ENCODE results near the gene TULP4.
"Not testable (repeated sequence)": the region's sequence is repeated elsewhere in the genome, so short reads cannot be mapped to it uniquely, and the experiment has no call there.

The TULP4 gene

DNA sequence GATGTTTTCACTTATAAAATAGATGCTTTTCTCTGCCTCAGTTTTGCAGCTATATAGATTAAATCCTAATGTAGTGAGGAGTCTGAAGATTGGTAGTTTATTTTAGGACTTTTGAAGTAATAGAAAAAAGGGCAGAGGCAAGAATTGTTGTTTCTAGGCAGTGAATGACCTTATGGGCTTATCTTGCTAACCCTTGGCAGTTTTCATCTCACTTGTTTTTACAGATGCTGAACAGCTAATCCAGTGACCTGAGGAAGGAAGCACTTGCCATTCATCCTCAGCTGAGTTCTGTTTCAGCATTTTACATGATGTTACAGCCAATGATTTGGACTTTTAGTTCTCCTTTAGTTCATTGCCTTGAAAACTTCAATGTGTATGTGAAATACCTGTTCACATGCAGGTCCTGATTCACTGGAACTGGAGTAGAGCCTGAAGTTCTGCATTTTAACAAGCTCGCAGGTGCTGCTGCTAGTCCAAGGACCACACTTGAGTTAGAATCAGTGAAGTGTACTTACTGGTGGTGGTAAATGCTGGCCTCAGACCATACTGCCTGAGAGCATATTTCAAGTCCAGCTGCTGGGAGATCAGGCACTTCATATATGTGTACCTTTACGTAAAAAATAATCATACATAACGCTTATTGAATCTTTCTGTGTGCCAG is 86.9 kb downstream of the TULP4 start:
- no peak for DNase-seq

DNA sequence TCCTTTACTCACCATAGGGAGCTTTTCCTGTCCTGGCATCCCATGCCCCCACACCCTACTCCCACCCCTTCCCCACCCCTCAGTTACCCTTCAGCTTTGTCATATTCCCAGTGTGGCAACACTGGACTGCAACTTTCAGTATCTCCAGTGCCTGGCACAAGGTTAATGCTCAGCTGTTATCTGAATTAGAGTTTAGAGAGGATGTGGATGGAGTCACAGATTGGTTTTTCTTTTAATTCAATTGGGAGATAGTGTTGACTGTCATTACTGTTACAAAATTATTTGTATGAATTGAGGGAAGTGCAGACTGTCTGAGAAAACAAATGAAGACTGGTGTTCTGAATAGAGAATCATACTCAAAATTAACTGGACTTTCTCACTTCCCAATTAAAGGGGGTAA is 89.9 kb downstream of the TULP4 start:
- no peak for DNase-seq

DNA sequence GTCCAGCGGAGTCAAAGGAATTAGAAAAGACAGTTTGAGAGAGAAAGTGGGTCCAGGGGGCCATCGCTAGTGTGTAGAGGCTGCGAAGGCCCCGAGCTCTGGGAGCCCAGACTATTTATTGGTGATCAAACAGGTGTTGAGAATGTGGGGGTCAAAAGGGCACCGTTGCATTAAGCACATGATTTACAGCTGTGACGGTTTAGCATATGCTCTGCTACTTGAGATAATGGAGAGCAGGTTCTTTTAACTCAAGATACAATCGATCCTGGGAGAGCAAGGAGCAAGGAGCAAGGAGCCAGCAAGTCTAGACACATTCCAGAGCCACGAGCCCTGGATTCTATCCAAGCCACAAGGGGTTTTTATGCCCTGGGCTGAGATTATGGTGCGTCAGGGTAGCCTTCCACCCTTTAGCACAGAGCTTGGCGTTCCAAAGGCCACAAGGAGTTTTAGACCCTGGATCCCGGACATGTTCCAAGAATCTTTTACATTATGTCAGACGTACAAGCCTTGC is 93.1 kb downstream of the TULP4 start:
- DNase-seq, result not testable (repeated sequence)

DNA sequence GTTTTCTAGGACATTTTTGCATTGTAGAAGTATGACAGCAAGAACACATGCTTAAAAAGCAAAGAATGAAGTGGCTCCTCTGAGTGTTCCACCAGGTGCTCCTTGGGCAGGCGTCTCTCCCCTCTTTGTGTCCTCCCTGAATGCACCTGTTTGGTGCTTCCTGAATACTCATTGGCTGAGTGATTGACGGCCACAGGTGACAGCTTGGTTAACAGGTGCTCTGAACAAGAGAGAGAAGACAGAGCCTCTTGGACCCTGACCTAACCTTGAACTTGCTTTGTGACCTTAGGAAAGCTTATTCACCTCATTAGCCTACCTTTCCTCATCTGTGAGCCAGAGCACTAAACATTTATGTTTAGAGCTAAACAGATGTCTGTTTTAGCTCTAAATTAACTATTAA is 93.7 kb downstream of the TULP4 start:
- DNase-seq, result no peak

DNA sequence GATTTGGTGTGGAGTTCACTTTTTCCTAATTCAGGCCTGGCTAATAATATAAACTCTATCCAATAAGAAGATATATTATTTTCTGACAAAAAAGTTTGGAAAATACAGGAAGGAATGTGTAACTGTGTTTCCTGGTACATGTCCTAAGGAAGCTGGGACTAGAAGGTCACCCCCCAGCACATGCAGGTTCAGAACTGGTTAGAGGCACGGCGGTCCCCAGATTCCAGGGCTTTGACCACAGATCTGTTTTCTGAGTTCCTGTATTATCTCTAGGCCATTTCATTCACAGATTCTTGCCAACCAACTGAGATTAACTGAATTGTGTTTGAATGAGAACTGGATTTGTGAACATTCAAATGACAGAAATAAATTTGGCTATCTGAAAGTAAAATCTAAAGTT is 94.5 kb downstream of the TULP4 start:
- DNase-seq, result no peak

DNA sequence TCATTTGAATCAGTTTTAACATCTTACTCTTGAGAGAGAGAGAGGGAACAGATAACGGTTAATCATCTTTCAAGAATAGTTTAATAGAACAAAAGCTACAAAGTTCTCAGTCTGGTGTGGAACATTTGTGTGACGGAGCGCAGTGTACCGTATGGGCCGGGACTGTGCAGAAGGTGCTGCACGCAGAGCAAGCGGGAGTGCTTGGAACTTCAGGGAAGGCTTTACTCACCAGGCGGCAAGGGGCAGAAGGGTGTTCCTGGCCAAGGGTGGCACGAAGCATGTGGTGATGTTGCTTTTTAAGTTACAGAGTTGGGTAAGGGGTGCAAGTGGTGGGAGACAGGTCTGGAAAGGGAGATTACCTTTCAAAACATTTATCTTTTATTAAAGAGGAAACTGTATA is 95.7 kb downstream of the TULP4 start:
- DNase-seq, result no peak

DNA sequence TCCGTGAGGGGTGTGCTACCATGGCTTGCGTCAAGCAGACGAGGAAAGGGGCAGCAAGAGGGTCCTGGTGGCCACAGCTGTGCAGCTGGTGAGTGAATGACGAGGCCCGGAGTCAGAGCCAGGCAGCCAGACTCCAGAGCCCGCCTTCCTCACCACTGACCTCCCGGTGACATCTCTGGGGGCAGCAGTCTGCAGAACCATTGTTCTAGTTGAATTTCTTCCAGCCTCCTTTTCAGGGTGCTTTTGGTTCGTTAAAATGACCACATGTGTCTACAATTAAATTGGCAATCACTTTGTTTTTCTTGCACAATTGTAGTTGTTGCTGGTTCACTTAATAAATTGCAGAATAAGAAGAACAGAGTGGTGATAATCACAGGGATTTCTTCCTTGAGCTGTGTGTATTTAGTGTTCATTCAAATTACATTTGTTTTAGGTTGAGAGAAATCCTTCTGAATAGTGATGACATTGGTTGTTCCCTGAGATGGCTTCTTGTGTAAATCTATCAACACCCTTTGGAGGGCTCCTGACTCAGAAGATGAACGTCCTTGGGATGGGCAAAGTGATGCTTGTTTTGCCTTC is 96.4 kb downstream of the TULP4 start:
- no peak for DNase-seq

DNA sequence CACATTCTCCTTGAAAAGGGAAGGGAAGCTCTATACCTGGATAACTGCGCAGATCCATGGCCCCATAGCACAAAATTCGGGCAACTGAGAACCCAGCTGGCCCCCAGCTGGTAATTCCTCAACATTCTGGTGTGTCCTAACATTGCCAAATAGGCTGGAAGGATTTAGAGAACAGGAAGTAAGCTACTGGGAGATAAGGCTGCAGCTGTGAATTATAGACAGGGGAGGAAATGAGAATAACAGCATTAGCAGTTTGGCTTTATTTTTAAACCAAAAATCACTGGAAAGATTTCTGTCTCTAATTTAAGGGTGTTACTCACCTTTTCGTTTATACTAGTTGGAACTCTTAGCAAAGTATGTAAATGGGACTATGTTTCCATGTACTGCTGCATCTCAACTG is 97.2 kb downstream of the TULP4 start:
- no peak for DNase-seq

DNA sequence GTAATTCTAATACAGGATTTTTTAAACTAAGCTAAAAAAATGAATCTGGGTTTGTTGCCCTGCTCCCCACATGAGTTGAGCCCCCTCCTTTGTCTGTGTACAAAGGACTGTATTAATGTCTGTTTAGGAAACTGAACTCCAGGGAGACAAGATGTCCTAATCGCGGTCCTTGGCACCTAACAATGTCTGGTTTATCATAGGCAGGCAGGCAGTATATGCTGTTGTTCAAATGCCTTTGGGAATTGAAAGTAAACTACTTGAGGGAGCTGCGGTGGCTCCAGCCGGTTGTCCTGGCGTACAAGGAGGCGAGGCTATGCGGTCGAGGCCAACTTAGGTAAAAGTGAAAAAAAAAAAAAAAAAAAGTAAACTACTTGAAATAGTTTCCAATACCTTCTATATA is 98.5 kb downstream of the TULP4 start:
- DNase-seq, result no peak

DNA sequence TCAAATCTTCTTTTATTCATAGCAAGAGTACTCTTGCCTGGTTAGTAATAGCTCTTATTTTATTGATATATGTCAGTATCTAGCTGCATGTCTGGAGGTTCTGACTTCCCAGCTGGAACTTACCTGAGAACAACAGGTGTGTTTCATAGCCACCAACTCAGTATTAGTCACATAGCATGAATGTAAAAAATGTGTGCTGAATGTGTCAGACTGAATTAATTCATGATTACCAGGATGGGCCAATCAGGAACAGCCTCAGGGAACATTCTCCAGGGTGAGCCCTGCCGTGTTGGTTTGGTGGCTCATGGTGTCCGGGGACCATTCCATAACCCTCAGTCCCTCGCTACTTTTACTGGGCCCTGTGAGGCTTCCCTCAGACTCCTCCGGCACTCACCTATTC is 99.7 kb downstream of the TULP4 start:
- no peak for DNase-seq

DNA sequence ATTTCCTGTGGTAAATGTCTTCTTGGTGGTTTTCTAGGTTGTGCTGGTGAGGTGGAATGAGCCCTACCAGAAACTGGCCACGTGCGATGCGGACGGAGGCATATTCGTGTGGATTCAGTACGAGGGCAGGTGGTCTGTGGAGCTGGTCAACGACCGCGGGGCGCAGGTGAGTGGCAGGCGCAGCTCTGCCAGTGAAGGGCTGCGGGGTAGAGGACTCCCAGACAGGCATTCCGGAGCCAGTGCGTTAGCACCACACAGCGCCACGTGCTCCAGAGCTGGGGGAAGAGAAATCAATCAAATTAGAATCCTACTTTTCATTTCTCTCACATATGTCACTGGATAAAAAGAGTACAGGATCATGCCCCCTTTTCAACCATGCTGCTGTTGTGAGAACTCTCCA is 100.8 kb downstream of the TULP4 start:
- DNase-seq, result no peak

DNA sequence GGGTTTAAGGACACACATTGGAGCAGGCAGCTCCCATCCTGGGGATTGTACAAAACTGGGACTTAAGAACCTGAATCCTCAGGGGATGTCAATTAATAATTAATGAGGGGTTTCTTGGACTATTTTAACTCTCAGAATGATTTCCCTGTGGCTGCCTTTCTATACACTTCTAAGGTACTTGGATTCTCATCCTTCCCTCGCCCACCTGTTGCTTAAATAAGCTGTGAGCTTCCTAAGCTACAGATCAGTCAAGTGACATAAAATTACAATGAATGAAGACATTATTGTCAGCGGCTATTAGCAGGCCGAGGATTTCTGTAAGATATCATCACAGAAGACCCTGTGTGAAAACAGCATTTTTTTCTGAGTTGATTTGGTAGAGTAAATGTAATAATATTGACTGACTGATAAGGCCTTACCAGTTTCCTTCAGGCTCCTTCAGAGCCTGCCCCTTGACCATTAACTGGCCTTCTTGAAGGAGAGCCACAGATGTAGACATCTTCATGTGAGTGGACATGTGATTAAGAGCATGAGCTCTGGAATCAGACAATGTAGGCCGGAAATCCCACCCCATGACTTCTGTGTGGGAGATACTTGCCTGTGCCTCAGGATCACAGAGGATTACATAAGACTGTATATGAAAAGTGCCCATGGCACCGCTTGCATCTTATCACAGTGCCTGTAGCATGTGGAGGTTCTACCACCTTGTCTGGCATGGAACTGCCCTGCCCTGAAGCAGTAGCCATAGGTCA is 101.7 kb downstream of the TULP4 start:
- DNase-seq, result no peak

DNA sequence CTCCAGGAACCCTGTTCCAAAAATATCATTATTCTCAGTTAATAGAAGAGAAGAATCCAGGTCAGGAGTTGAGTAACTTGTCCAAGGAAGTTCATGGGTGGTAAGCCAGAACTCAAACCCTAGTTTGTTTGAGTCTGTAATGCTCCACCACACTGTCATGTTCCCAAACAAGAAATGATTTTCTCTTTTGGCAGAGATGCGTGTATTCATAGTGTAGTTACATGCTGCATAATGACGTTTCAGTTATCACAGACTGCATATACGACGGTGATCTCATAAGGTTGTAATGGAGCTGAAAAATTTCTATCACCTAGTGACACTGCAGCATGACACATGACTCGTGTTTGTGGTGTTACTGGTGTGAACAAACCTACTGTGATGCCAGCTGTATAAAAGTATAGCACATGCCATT is 102.6 kb downstream of the TULP4 start:
- no peak for DNase-seq

DNA sequence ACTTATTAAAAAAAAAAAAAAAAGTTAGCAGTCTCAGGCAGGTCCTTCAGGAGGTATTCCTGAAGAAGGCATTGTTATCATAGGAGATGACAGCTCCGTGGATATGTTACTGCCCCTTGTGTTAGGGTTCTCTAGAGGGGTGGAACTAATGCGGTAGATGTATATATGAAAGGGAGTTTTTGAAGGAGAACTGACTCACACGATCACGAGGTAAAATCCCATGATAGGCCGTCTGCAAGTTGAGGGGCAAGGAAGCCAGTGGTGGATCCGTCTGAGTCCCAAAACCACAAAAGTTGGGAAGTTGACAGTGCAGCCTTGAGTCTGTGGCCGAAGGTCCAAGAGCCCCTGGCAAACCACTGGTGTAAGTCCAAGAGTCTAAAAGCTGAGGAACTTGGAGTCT is 103.4 kb downstream of the TULP4 start:
- no peak for DNase-seq

DNA sequence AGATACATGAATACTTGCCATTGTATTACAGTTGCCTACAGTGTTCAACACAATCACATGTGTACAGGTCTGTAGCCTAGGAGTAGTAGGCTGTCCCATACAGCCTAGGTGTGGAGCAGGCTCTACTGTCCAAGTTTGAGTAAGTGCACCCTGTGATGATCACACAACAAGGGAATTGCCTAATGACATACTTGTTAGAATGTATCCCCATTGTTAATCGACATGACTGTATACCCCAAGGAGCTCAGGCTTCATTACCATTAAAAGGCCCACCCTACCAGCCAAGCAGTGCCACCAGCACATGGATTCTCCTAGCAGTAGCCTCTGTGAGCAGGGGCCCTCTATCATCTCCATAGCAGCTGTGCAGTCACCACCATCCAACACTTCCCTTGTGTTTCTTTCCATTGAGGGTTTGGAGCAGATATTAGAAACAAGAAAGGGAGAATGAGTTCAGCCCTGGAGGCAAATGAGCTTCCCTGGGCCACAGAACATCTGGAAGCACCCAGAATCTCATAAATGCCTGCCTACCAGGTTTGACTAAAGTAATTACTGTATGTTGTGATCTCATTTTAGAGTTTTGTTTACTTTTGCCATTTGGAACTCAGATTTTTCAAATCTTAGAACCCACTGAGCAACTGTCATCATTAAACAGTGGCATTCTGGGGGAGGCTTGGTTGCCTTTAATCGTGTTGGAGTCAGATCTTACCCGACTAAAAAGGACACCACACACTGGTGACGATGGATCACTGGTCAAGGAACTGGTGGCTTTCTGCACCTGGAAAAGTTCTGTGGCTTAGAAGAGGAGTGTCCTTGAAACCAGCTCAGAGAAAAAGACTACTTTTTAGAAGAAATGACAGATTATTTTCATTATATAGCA is 104.9 kb downstream of the TULP4 start:
- DNase-seq, result no peak

DNA sequence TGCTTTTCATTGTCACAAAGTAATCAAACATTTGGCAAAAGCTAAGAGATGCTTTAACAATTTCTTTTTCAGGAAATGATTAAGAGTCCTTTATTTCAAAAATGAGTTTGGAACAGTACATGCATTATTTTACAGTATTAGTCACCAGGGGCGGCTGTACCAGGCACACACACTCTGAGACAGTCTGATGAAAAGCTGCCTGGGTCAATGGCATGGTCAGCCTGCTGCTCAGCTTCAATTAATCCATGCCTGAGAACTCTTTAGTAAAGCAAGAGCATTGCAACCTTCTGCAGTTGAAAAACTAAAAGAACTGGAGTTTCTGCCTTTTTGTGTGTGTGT is 105.5 kb downstream of the TULP4 start:
- DNase-seq, result no peak

DNA sequence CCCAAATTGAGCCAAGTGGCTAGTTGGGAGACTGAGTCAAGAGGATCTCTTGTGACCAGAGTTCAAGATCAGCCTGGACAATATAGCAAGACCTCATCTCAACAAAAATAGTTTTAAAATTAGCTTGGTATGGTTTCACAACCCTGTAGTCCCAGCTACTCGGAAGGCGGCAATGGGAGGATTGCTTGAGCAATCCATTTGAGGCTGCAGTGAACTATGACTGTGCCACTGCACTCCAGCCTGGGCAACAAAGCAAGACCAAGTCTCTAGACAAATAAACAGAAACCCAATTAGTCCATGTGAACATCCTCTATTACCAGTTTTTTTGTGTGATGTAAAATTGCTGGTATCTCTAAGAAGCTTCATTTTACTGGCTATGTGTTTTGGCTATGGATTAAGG is 106.2 kb downstream of the TULP4 start:
- DNase-seq, result no peak

DNA sequence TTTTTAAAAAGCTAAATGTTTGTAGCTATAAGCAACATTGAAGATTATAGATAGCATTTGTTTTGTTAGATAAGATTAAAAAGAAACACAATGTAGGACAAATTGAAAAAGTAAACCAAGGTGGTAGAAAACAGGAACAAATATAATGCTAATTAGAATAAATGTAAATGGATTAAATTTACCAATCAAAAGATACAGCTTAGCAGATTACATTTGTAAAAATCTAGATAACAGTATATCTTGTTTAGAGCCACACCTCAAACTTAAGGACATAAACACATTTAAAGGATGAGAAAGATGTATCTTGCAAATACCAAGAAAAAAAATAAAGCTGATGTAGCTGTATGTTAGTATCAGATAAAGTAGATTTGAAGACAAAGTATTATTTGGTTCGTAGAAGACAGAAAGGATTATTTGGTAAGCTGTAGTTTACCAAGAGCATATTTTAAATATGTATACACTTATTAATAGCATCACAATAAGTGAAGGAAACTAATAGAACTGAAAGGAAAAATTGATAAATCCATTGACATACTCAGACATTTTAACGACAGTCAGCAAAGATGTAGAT is 107.2 kb downstream of the TULP4 start:
- no peak for DNase-seq

DNA sequence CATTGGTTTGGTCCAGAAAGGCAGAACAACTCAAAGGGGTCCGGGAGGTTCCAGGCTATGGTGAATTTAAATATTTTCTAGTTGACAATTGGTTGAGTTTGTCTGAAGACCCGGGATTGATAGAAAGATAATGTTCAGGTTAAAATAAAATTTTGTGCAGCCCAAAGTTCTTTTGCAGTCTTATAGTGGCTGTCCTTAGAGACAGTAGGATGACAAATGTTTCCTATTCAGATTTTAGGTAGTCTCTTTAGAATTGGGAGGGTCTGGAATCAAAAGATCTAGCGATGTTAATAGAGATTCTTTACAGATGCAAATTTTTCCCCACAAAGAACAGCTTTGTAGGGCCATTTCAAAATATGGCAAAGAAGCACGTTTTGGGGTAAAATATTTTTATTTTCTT is 109.1 kb downstream of the TULP4 start:
- no peak for DNase-seq

DNA sequence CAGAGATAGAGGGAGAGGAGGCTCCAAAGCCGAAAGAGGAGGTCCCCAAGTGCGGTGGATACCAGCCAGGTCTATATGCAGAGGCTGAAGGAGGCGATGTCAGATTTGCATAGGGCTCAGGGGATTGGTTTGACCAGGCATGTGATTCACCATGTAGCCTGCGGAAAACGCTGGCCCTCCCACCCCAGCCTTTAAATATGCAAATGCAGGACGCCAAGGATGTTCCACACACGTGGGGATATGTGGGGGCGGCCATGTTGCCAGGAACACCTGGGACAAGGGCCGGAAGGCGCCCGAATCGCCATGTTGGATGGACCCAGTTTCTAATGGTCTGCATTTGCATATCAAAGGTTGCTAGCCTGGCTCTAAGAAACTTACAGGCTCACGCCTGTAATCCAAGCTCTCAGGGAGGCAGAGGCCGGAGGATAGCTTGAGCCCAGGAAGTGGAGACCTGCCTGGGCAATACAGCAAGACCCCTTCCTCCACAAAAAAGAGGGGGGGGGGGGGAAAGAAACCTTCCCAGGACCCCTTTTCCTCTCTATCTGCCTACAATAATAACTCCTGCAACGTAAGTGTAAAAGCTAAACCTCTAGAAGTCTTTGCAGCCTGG is 110.5 kb downstream of the TULP4 start:
- DNase-seq, result no peak

DNA sequence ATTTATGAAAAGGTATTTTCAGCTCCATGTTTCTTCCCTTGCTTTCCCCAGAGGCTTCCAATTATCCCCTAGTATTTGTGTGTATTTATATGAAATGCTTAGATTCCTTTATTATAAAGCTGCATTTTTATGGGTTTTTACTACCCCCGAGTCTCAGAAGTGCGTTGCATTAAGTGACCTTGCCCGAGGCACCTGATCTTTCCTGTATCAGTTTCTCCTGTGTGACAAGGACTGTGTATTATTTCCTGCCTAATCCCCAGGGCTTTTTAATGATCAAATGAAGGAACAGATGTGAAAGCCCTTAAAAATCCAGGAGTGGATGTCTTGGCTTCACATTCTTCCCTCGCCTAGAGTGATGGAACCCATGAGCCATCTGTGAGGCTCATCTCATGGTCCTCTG is 118.8 kb downstream of the TULP4 start:
- no peak for DNase-seq

DNA sequence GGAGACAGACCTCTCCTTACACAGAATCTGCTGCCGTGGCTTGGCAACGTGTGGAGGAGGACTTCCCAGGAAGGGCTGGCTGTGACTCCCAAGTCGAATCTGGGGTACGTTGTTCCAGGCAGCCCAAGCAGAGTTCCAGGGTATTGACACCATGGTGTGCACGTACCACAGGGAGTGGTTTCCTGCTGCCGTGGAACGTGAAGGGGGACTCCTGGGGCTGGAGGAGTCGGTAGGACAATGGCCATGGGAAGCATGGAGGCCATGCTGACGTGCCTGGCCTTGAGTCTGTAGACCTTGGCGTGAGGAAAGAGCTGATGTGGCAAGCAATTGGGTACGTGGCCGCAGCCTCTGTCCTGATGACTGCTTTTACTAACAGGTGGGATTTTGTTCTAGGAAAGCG is 119.3 kb downstream of the TULP4 start:
- DNase-seq, result no peak

DNA sequence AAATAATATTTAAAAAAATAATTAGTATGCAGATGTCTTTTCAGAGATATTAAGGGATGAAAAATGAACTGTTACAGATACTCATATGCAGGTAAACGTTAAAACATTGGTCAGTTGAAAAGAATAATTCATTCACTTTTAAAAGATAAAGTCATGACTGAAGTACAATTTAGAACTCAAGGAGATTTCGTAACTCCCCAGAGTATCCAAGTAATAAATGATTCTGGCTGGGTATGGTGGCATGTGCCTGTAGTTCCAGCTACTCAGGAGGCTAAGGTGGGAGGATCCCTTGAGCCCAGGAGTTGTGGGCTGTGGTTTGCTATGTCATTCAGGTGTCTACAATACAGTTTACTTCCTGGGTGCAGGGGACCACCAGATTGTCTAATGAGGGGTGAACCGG is 125.3 kb downstream of the TULP4 start:
- no peak for DNase-seq

All from activated CD4-positive, alpha-beta T cell treated with anti-CD3 and anti-CD28 coated beads for 1 hour (primary cell).